Measurements from ENCODE around the gene HELQ.
"Not testable (repeated sequence)": the region's sequence is repeated elsewhere in the genome, so short reads cannot be mapped to it uniquely, and the experiment has no call there.

The HELQ gene

GRCh38 chr4:83455281-83456183, at the start of gene HELQ, which contains the start of gene MRPS18C:
Gene HELQ, minus strand, starts transcription at chr4:83455823. Its CDS starts 130 bp downstream, at chr4:83455693.
Gene MRPS18C, plus strand, starts transcription at chr4:83456058. Its CDS starts 20 bp downstream, at chr4:83456078.
- DNase-seq: peak; percentile 92 to 93

- DNase-seq: no peak
Measured at GRCh38 chr4:83504996-83505395, 49.4 kb upstream of the HELQ start.

- no peak for DNase-seq
Measured at GRCh38 chr4:83504503-83504902, 48.9 kb upstream of the HELQ start.

- no peak for DNase-seq
Measured at GRCh38 chr4:83503974-83504373, 48.4 kb upstream of the HELQ start.

GRCh38 chr4:83501671-83502070, 46.0 kb upstream of the HELQ start:
- DNase-seq: not testable (repeated sequence)

GRCh38 chr4:83498187-83498586, 42.6 kb upstream of the HELQ start:
- no peak for DNase-seq

GRCh38 chr4:83496085-83496917, 40.7 kb upstream of the HELQ start:
- not testable (repeated sequence) for DNase-seq

- DNase-seq: no peak
Measured at GRCh38 chr4:83490876-83491450, 35.3 kb upstream of the HELQ start.

- DNase-seq: no peak
Measured at GRCh38 chr4:83489711-83490326, 34.2 kb upstream of the HELQ start.

GRCh38 chr4:83486457-83487129, 31.0 kb upstream of the HELQ start:
- DNase-seq: no peak

GRCh38 chr4:83484500-83485461, 29.2 kb upstream of the HELQ start, which contains the start of gene ABRAXAS1:
Gene ABRAXAS1, minus strand, starts transcription at chr4:83485100. Its CDS starts 28 bp downstream, at chr4:83485072.
- DNase-seq: peak; percentile 89 to 90

- DNase-seq: no peak
Measured at GRCh38 chr4:83473966-83474365, 18.3 kb upstream of the HELQ start.

- no peak for DNase-seq
Measured at GRCh38 chr4:83473423-83473822, 17.8 kb upstream of the HELQ start.

GRCh38 chr4:83456184-83456501, 520 bp upstream of the HELQ start:
- DNase-seq: no peak

GRCh38 chr4:83454686-83455085, 937 bp downstream of the HELQ start:
- no peak for DNase-seq

GRCh38 chr4:83449009-83449408, 6.6 kb downstream of the HELQ start:
- no peak for DNase-seq

GRCh38 chr4:83440899-83441298, 14.7 kb downstream of the HELQ start:
- no peak for DNase-seq

GRCh38 chr4:83440148-83440814, 15.3 kb downstream of the HELQ start:
- no peak for DNase-seq

- DNase-seq: no peak
Measured at GRCh38 chr4:83438719-83439118, 16.9 kb downstream of the HELQ start.

- DNase-seq: no peak
Measured at GRCh38 chr4:83436680-83437079, 18.9 kb downstream of the HELQ start.

Measured in activated CD4-positive, alpha-beta T cell treated with anti-CD3 and anti-CD28 coated beads, Interleukin-2, amount 50 U/mL, for 4 hours (primary cell).